ENCODE measurements around the gene PCDHB2.

PCDHB2 gene

GRCh38 chr5:141094481-141095262, at the start of gene PCDHB2:
TSS of gene PCDHB2 (plus strand) at chr5:141094615. CDS start at chr5:141094791, 176 bp downstream.
- CTCF ChIA-PET: no interaction called here
- POLR2A ChIA-PET: no interaction called here
- TF ChIP-seq CTCF (IDR thresholded peaks at IDR 0.05; ENCODE audit: control extremely low read depth, extremely low read depth, low read depth, missing control alignments): no peak
- DNase-seq (ENCODE audit: extremely low spot score): no peak

GRCh38 chr5:141050622-141051520, 43.5 kb upstream of the PCDHB2 start, which contains the start of gene PCDHB1:
TSS of gene PCDHB1 (plus strand) at chr5:141051374. CDS start at chr5:141051471, 97 bp downstream.
- ChIA-PET POLR2A (no interaction called here), CTCF (interaction anchor here (1.5 kb wide), 1 partner anchor 17 kb away, joined by 4 read pairs; no protein-coding TSS in a partner anchor)
- no peak for TF ChIP-seq CTCF (IDR thresholded peaks at IDR 0.05; ENCODE audit: control extremely low read depth, extremely low read depth, low read depth, missing control alignments)
- DNase-seq (ENCODE audit: extremely low spot score): no peak

GRCh38 chr5:141051521-141051866, 42.9 kb upstream of the PCDHB2 start:
- ChIA-PET CTCF (interaction anchor here (1.5 kb wide), 1 partner anchor 16 kb away, joined by 4 read pairs; no protein-coding TSS in a partner anchor), POLR2A (no interaction called here)
- no peak for DNase-seq (ENCODE audit: extremely low spot score)
- no peak for TF ChIP-seq CTCF (IDR thresholded peaks at IDR 0.05; ENCODE audit: control extremely low read depth, extremely low read depth, low read depth, missing control alignments)

- DNase-seq (ENCODE audit: extremely low spot score): no peak
- no peak for TF ChIP-seq CTCF (IDR thresholded peaks at IDR 0.05; ENCODE audit: control extremely low read depth, extremely low read depth, low read depth, missing control alignments)
- ChIA-PET CTCF (interaction anchor here (0.9 kb wide), 1 partner anchor 9 kb away, joined by 3 read pairs; no protein-coding TSS in a partner anchor), POLR2A (no interaction called here)
Observed at GRCh38 chr5:141077826-141078225, 16.6 kb upstream of the PCDHB2 start.

- no peak for TF ChIP-seq CTCF (IDR thresholded peaks at IDR 0.05; ENCODE audit: control extremely low read depth, extremely low read depth, low read depth, missing control alignments)
- ChIA-PET CTCF (interaction anchor here (1.2 kb wide), 1 partner anchor 13 kb away, joined by 3 read pairs; no protein-coding TSS in a partner anchor), POLR2A (no interaction called here)
Observed at GRCh38 chr5:141082228-141082627, 12.2 kb upstream of the PCDHB2 start.

GRCh38 chr5:141084487-141084989, 9.9 kb upstream of the PCDHB2 start:
- peak; percentile 19 for TF ChIP-seq CTCF (IDR thresholded peaks at IDR 0.05; ENCODE audit: control extremely low read depth, extremely low read depth, low read depth, missing control alignments)
- ChIA-PET POLR2A (no interaction called here), CTCF (no interaction called here)
- no peak for DNase-seq (ENCODE audit: extremely low spot score)

More at GRCh38 chr5:141082228-141082627, 12.2 kb upstream of the PCDHB2 start:
- DNase-seq (ENCODE audit: extremely low spot score): no peak
